Posterior cingulate gyrus (tissue), 11 donors: ENCODE measurements around the gene ULBP3.

Source experiments
- DNase-seq, 10 donors: peaks; one replicate each; pipeline versions ENCODE4 v3.0.0 to v3.0.0-alpha.2; 2020 to 2021; ENCODE audit warnings: mixed read lengths in 3 of 10
- intact Hi-C: fragments of 100-400 bp; cut with DNase I; formaldehyde crosslinking; loops from one replicate; pipeline ENCODE4 v1.15.1; 2023

Gene ULBP3

GRCh38 chr6:150046943-150047342 lies 22.0 kb downstream of the ULBP3 start:
- intact Hi-C loops, result no loop called here
- DNase-seq, result peak in 2 of 10 donors; percentile 36 to 61

DNA sequence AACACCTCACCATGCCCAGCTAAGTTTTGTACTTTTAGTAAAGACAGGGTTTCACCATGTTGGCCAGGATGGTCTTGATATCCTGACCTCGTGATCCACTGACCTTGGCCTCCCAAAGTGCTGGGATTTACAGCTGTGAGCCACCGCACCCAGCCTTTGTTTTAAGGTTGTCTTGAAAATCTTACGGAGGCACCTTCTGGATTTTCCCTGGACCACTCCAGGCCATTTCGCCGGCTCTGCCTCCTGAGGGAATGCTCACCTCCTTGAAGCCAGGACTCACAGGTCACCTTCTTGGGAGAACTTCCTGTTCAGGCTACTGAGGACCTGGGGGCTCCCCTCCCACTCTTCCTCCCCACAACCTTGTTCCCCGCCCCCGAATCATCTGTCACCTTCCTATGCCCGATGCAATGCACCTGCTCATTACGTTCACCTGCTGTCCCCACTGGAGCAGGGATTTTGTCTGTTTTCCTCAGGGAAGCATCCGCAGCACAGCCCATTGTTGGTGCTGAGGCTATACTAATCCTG lies 24.2 kb downstream of the ULBP3 start:
- intact Hi-C loops, result no loop called here
- peak in 2 of 10 donors; percentile 39 to 70 for DNase-seq

- peak in 2 of 10 donors; percentile 57 to 61 for DNase-seq
- intact Hi-C loops, result no loop called here
Observed at GRCh38 chr6:150043501-150044412, 25.2 kb downstream of the ULBP3 start.

DNA sequence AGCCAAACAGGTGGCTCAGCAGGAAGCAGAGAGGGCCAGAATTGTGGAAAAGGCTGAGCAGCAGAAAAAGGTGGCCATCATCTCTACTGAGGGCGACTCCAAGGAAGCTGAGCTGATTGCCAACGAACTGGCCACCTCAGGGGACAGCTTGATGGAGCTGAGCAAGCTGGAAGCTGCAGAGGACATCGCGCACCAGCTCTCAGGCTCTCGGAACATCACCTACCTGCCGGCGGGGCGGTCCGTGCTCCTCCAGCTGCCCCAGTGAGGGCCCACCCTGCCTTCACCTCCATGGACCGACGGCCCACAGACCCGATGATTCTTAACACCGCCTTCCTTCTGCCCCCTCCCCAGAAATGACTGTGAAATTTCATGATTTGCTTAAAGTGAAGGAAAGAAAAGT lies 25.8 kb downstream of the ULBP3 start:
- intact Hi-C loops, result no loop called here

DNA sequence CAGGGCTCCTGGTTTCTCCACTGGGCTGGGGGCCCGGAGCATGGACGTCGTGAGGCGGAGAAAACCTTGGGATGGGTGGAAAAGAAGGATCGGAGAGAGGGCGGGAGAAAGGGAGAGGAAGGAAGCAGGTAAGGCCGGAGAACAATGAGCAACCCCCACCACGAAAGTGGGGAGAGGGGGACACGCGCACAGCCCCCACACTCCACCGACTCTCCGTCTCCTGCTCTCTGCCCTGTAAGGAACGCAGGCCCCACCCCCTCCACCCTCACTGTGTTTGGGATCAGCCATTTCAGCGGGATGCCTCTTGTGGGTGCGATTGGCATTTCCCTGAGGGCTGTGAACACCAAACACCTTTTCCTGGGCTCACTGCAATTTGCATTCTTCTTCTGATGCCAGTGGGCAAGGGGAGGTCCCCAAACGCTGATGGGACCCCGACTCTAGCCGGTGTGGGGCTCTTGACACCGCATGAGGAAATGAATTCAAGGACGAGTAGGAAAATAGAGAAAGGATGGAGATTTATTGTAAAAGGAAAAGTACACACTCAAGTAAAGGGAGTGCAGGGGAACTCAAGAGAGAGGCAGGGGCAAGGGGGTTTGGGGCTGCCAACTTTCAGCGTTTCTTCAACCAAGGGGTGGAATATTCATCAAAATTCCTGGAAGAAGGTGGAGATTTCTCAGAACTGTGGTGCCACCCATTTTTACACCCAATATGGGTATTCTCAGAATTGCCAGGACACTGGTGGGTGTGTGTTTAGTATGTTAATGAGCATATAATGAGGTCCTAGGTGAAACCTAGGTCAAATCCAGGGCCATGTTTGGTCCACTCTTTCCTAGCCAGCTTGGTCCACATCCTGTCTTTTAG lies 30.5 kb downstream of the ULBP3 start:
- intact Hi-C loops, result no loop called here
- DNase-seq, result peak in 2 of 10 donors; percentile 43 to 57

More for the DNA sequence above, 25.8 kb downstream of the ULBP3 start:
- peak in 2 of 10 donors; percentile 32 to 77 for DNase-seq

DNA sequence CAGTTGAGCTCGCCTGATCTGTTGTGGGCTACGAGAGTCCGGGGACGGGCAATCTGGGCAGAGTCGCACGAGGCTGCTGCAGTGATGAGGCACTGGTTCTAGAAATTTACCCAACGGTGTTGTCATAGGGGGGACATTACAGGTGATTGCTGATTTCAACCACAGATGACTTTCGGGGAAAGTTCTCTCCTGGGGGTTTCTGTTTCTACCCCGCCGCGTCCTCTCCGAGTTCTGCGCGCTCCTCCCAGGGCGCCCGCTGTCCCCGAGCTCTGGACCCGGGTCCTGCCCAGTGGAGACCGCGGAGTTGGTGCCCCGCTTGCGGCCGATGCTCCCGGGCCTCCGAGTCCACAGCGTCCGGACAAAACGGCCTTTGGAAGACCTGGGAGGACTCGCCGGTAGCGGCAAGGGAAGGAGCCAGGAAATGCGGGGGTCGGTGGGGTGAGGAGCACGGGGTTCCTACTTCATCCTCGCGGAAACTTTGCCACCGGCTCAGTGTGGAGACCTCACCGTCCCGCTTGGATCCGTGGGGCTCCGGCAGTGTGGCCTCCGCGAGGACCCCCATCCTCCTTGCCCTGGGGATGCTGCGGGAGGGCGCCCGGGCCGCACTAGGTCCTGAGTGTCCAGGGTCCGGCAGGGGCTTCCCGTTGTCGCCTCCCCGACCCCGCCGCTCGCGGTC lies 31.3 kb downstream of the ULBP3 start:
- intact Hi-C loops, result no loop called here

GRCh38 chr6:150036081-150036480 lies 32.8 kb downstream of the ULBP3 start:
- peak in 2 of 10 donors; percentile 53 to 62 for DNase-seq
- intact Hi-C loops, result no loop called here

More for the DNA sequence above, 31.3 kb downstream of the ULBP3 start:
- DNase-seq, result peak in 1 of 10 donors; percentile 62

- intact Hi-C loops, result no loop called here
- DNase-seq, result peak in 2 of 10 donors; percentile 19 to 52
Observed at GRCh38 chr6:150033207-150033771, 35.6 kb downstream of the ULBP3 start.

DNA sequence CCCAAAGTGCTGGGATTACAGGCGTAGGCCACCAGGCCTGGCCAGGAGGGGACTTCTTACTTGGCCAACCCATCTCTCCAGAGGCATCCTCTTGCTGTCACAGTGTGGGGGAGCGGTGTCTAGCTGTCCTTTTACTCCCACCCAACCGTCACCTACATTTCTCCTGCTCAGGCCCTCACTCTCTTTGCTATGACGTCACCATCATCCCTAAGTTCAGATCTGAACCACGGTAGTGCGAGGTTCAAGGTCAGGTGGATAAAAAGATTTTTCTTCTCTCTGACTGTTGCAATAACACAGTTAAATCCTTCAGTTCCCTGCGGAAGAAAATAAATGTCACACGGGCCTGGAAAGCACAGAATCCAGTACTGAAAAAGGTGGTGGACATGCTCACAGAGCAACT lies 36.3 kb downstream of the ULBP3 start:
- DNase-seq, result peak in 2 of 10 donors; percentile 18 to 19
- intact Hi-C loops, result no loop called here

DNA sequence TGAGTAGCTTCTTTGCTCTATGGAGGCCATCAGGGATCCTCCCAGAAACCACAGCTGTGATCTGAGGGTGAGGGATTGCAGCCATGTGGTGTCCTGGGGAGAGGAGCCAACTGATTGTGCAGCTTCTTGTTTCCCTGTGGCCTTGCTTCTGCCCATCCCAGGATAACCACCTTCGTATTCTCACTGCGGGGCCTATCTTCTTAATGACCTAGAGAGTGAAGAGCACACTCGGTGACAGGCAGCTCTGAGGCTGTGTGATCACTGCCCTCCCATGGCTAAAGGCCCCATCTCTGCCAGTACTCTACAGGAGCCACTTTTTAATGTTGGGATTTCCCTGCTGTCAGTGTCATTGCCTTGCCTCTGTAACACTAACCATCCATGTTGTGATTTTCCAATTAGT lies 38.3 kb downstream of the ULBP3 start:
- intact Hi-C loops, result no loop called here
- peak in 1 of 10 donors; percentile 12 for DNase-seq

- intact Hi-C loops, result no loop called here
- DNase-seq, result peak in 1 of 10 donors; percentile 10
Observed at GRCh38 chr6:150029749-150030148, 39.2 kb downstream of the ULBP3 start.

DNA sequence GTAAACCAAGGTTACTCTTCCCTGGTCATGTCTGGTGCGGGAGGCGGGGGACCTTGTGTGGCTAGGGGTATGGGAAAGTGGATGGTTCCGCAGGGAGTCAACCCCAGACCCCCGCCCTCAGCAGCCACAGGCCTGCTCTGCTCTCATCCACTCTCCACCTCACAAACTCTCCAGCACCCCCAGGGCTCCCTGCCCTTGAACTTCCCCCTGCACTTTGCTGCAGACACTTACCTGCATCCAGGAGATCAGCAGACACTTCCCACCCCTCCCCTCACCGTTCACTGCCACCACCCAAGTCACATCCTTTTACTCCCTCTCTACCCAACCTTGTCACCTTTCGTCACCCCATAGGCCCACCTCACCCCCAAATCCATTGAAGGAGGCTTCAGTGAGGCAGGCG lies 39.6 kb downstream of the ULBP3 start:
- peak in 1 of 10 donors; percentile 77 for DNase-seq
- intact Hi-C loops, result no loop called here

DNA sequence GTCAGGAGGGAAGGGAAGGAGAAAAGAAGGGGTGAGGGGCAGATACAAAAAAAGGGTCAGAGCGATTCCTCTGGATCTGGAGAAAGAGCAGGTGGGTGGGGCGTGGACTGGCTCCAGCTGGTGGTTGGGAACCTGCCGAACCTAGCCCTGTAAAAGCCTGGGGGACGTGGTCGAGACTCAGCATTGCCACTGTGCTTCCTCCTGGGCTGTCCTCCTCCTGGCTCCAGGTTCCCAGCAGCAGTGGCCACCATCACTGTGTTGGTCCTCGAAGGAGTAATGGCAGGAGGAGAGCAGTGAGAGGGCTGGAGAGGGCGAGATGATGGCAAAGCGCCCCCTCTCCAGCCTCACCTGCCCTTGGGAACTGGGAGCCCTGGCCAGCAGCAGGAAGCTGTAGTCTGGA lies 40.1 kb downstream of the ULBP3 start:
- intact Hi-C loops, result no loop called here

GRCh38 chr6:150027806-150028565 lies 40.9 kb downstream of the ULBP3 start:
- intact Hi-C loops, result no loop called here
- DNase-seq, result peak in 2 of 10 donors; percentile 41 to 50

More for the DNA sequence above, 40.1 kb downstream of the ULBP3 start:
- peak in 2 of 10 donors; percentile 63 to 70 for DNase-seq

DNA sequence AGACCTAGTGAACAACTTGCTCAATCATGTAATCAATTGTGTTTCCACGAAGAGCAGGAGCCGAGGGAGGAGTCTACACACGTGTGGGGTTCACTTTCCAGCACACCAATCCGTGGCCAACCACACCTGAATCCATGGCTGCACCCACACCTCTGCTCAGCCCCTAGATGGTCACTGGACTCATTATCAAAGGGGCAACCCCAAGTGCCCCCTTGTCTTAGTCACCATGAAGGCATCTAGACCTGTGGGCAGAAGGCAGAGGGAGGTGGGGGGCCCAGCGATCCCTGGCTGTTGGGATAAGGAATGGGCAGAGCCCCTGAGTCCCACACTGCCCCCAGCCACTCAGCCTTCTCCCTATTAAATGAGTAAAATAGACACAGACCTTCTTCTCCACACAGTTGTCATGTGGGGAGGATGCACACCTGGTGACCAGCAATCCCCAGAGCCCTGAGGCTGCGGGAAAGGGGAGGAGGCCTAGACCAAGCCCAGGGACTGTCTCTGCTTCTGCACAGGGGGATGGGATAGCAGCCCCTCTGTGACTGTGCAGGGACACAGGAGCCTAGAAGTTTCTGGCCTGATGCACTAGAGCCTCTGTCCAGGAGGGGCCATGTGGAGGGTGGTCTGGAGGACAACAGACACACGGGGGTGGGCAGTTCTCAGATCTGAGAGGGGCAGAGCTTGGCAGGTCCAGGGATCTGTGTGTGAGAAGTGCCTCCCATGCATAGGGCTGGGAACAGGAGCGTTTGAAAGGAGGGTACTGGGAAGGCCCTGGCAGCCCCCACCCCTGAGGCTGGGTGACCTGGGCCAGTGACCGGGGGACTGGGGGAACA lies 41.7 kb downstream of the ULBP3 start:
- peak in 1 of 10 donors; percentile 63 for DNase-seq
- intact Hi-C loops, result no loop called here

DNA sequence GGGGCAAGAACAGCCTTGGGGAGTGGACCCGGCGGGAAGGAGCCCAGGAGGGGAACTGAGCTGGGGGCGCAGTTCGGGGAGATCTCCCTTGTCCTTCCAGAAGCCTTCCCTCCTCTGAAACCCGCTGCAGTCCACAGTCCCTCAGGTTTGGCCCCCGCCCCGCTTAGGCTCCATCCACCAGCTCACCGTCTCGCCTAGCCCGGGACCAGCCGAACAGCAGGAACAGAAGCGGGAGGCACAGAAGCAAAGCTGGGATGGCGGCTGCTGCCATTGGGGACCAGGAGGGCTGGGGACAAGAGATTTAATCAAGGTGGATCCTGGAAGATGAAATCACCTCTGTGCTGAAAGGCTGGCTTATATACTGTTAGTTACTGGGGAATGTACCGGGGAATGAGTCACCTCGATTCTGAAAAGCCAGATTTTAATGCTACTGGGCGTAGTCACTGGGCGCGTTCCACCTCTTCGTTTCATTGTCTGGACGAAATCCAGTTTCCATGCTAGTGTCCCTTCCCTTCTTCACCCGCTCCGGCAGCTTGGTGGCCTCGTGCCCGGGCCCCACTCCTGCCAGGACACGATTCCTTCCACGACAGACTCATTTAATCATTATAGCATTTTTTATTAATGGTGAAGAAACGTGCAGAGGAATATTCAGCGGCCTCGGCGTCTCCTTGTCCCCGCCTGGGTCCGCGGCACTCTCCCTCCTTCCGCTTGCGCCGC lies 43.6 kb downstream of the ULBP3 start, which contains the start of gene RAET1L:
Gene RAET1L (minus strand): TSS at position 332 of the 717 bp plus-strand sequence. CDS start 61 bp downstream, at position 271.
- intact Hi-C loops, result no loop called here
- DNase-seq, result peak in 1 of 10 donors; percentile 78

DNA sequence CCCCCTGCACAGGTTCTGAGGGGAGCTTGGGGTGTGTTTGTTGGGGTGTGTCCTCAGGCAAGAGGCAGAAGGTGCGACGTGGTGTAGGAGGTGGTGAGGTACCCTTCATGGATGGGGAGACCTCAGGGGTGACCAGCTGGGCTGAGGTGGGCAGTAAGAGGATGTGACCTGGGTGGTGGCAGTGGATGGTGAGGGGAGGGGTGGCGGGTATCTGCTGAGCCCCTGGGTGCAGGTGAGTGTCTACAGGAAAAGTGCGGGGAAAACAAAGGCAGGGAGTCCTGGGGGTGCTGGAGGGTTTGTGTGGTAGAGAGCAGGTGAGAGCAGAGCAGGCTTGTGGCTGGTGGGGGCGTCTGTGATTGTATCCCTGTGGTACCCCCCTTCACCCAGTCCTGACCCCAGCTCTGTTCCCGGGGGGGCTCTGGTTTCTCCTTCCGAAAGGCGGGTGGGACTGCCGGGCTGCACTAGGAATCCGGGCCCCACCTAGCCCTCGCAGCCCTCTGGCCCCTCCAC lies 44.2 kb downstream of the ULBP3 start:
- intact Hi-C loops, result no loop called here
- DNase-seq, result peak in 1 of 10 donors; percentile 50
